Bronchial epithelial cell (primary cell): ENCODE data around the gene CDK6. TPM values are rescaled to one million over a fixed set of nuclear protein-coding genes. Genes with fewer than 3 reads are reported as not detected.

Experiments
- DNase-seq: peaks from one replicate; pipeline ENCODE4 v3.0.0-alpha.2; 2010; ENCODE audit warnings: low read depth
- FAIRE-seq: peaks from 2 replicates; lab custom pipeline; 2011; peaks lifted over from hg19 to GRCh38; lab: Jason Lieb, UNC
- H3K27me3 ChIP-seq: 2 replicates; pipeline ENCODE4 v1.5.1; 2011; ENCODE audit warnings: low read length; ENCODE audit not compliant: control insufficient read depth, insufficient read depth
- H3K36me3 ChIP-seq: 2 replicates; pipeline ENCODE4 v1.5.1; 2011; ENCODE audit warnings: low read length; ENCODE audit not compliant: control insufficient read depth, insufficient read depth
- H3K4me3 ChIP-seq: 2 replicates; pipeline ENCODE4 v1.5.1; 2011; ENCODE audit warnings: mild to moderate bottlenecking, low read depth, low read length, control low read depth
- CTCF ChIP-seq: IDR thresholded peaks from 2 replicates; pipeline ENCODE4 v1.5.1; 2011; ENCODE audit warnings: mild to moderate bottlenecking, moderate library complexity, low read length, control low read depth, inconsistent platforms; ENCODE audit not compliant: insufficient read depth, severe bottlenecking
- total RNA-seq: library from RNA; depleted of rRNA; stranded (reverse); fragments of >200 nt; gene quantifications from 2 replicates; pipeline ENCODE4 v1.2.1, GENCODE V29; 2014

The CDK6 gene
- total RNA-seq, 1 donor from 2014 or later: 52.9 TPM

- no peaks in the 10 kb centered on the region for H3K36me3 ChIP-seq
- no peak overlapping the region for H3K4me3 ChIP-seq
- DNase-seq: no peak
- TF ChIP-seq CTCF: no peak
- no peak for FAIRE-seq
- H3K27me3 ChIP-seq: no peaks in the 10 kb centered on the region
These were observed 197.0 kb downstream of the CDK6 start for GRCh38 chr7:92639213-92639896.

GRCh38 chr7:92636018-92636560, 200.3 kb downstream of the CDK6 start:
- FAIRE-seq: no peak
- no peaks in the 10 kb centered on the region for H3K27me3 ChIP-seq
- H3K36me3 ChIP-seq: peaks cover under 1% of the 10 kb centered on the region
- DNase-seq: no peak
- no peak for TF ChIP-seq CTCF
- no peak overlapping the region for H3K4me3 ChIP-seq

GRCh38 chr7:92635538-92635937, 200.8 kb downstream of the CDK6 start:
- DNase-seq (no peak), FAIRE-seq (no peak)
- Histone ChIP-seq H3K4me3 (no peak overlapping the region), H3K27me3 (no peaks in the 10 kb centered on the region), H3K36me3 (peaks cover 2% of the 10 kb centered on the region)
- no peak for TF ChIP-seq CTCF

GRCh38 chr7:92634924-92635519, 201.4 kb downstream of the CDK6 start:
- Histone ChIP-seq H3K4me3 (no peak overlapping the region), H3K36me3 (peaks cover 2% of the 10 kb centered on the region), H3K27me3 (no peaks in the 10 kb centered on the region)
- DNase-seq (peak; percentile 90), FAIRE-seq (no peak)
- no peak for TF ChIP-seq CTCF

- Histone ChIP-seq H3K36me3 (peaks cover 2% of the 10 kb centered on the region), H3K4me3 (no peak overlapping the region), H3K27me3 (no peaks in the 10 kb centered on the region)
- no peak for TF ChIP-seq CTCF
- DNase-seq (no peak), FAIRE-seq (no peak)
These were observed 202.2 kb downstream of the CDK6 start for GRCh38 chr7:92634205-92634604.
